PC-3 (cell line): ENCODE results near the gene RNF32.

Experiments
- CTCF ChIP-seq: fragments of 300-600 bp; sonication (generic); conservative IDR thresholded peaks from 2 replicates; pipeline ENCODE4 v1.5.1; 2017; ENCODE audit warnings: antibody characterized with exemption, low read depth, mild to moderate bottlenecking, low read length
- EZH2 ChIP-seq: fragments of 300-600 bp; sonication (generic); IDR thresholded peaks from one replicate; pipeline ENCODE4 v1.6.1; 2017; ENCODE audit warnings: antibody characterized with exemption, mild to moderate bottlenecking, low read length; ENCODE audit not compliant: unreplicated experiment

- TF ChIP-seq CTCF (no peak), EZH2 (no peak)
Measured at GRCh38 chr7:156656598-156656997, 16.0 kb downstream of the RNF32 start.
